ENCODE data around the gene ZNF497. TPM values are rescaled to one million over a fixed set of nuclear protein-coding genes. Genes with fewer than 3 reads are reported as not detected.

Gene ZNF497
- total and polyA plus RNA-seq, 2 of the 8 experiments (the other 6 are each of a cell fraction or from before 2014, with no cell fraction given): 0.93 to 1.4 TPM

- H3K56ac ChIP-seq (replicated peaks; ENCODE audit: insufficient read length, low read depth, low read length): no peak overlapping the region
- no peak overlapping the region for H4K8ac ChIP-seq (ENCODE audit: extremely low read depth, insufficient read depth, low read length)
- no peaks in the 10 kb centered on the region; the same call in 1 of the 2 replicates for H3K79me1 ChIP-seq (ENCODE audit: low read depth, low read length)
- no peak for DNase-seq (ENCODE audit: low read depth in 1 of 2, low spot score in 2 of 2)
- no peak for TF ChIP-seq SP2 (IDR thresholded peaks at IDR 0.05; ENCODE audit: low read length)
- TF ChIP-seq KDM4A (IDR thresholded peaks at IDR 0.05; ENCODE audit: low read depth, low read length, severe bottlenecking): no peak
- no peak for TF ChIP-seq ATF2 (IDR thresholded peaks at IDR 0.05; ENCODE audit: low read length)
- H4K5ac ChIP-seq (ENCODE audit: insufficient read length, low read depth, low read length): no peak overlapping the region
- peaks cover 12% of the 10 kb centered on the region for H3K23me2 ChIP-seq (ENCODE audit: low read depth, low read length)
- no peak overlapping the region for H3K9ac ChIP-seq (replicated peaks in 1 of 4; ENCODE audit: extremely low read depth in 1 of 4, low read depth in 3 of 4, low read length in 3 of 4)
- no peak overlapping the region for H3K4ac ChIP-seq (replicated peaks; ENCODE audit: insufficient read length, low read depth, low read length)
- H3K36me3 ChIP-seq (ENCODE audit: control insufficient read depth in 2 of 4, insufficient read depth in 4 of 4, low read length in 3 of 4): peaks cover 0 to under 1% (median under 1%) of the 10 kb centered on the region in 4 experiments; a peak in 3 of 8 replicates
- H4K20me1 ChIP-seq (replicated peaks in 1 of 2; ENCODE audit: control insufficient read depth in 1 of 2, insufficient read depth in 2 of 2, low read length in 2 of 2): peaks cover 0 to 3% of the 10 kb centered on the region in 2 experiments
- H2BK20ac ChIP-seq (ENCODE audit: low read length): no peak overlapping the region
- no peak overlapping the region for H2AK5ac ChIP-seq (ENCODE audit: low read depth, low read length)
- H2AFZ ChIP-seq (ENCODE audit: low read length): no peak overlapping the region
- 100% methylated on average over 1 of the region's 3 CpGs; no CpG with 5 or more reads in 1 of the 2 experiments for WGBS, 2 experiments (ENCODE audit: extremely low coverage in 1 of 2, insufficient coverage in 1 of 2, insufficient read length in 1 of 2, insufficient replicate concordance in 2 of 2, low coverage in 1 of 2, low lambda C conversion rate in 2 of 2, missing lambda C conversion rate in 1 of 2)
- no peak overlapping the region for H4K91ac ChIP-seq (replicated peaks; ENCODE audit: insufficient read length, low read length)
- no peak overlapping the region for H3K14ac ChIP-seq (ENCODE audit: insufficient read length)
- no peak overlapping the region for H3K27ac ChIP-seq (ENCODE audit: low read depth, low read length)
- no peaks in the 10 kb centered on the region for H3K9me3 ChIP-seq (ENCODE audit: insufficient read depth in 2 of 2, low read depth in 1 of 2, low read length in 1 of 2)
- H2BK12ac ChIP-seq (ENCODE audit: low read depth, low read length): no peak overlapping the region
- CTCF ChIA-PET (ENCODE audit: partially characterized antibody): interaction anchor here (1.7 to 2.8 kb wide), 2 partner anchors 38 to 120 kb away, joined by 4 to 7 read pairs; partner anchors contain the start of genes ZBTB45 and ZNF497
- no peak overlapping the region for H3K18ac ChIP-seq (ENCODE audit: extremely low read depth, low read length)
- H3K27me3 ChIP-seq (replicated peaks in 1 of 4; ENCODE audit: control insufficient read depth in 3 of 4, extremely low read depth in 1 of 4, insufficient read depth in 3 of 4, low read length in 3 of 4): peaks cover 3 to 17% (median 11%) of the 10 kb centered on the region in 4 experiments; a peak in 6 of 7 replicates
- H3K4me1 ChIP-seq (replicated peaks in 1 of 4; ENCODE audit: control insufficient read depth in 3 of 4, insufficient read depth in 4 of 4, low read length in 3 of 4): peaks cover 0 to 27% (median 17%) of the 10 kb centered on the region in 4 experiments; a peak in 5 of 7 replicates
- no peak overlapping the region for H3K23ac ChIP-seq (ENCODE audit: insufficient read length)
- no peak overlapping the region for H2BK120ac ChIP-seq (replicated peaks; ENCODE audit: low read depth, low read length)
- FAIRE-seq: no peak
- POLR2A ChIA-PET (ENCODE audit: partially characterized antibody): interaction anchor here (0.8 to 7.2 kb wide), 5 partner anchors 9 to 120 kb away, joined by 3 to 78 read pairs (median 5); partner anchors contain the start of genes RPS5, ZNF584 and ZNF837
- no peaks in the 10 kb centered on the region for H3K79me2 ChIP-seq (ENCODE audit: control insufficient read depth in 1 of 2, insufficient read depth in 2 of 2, low read length in 2 of 2)
- H3K4me2 ChIP-seq (ENCODE audit: insufficient read depth in 1 of 2, low read depth in 2 of 2, low read length in 2 of 2): peak overlapping the region in 1 of 2 experiments; percentile 50; a peak in 1 of 4 replicates
- no peak overlapping the region for H2BK15ac ChIP-seq (ENCODE audit: low read length)
- no peak overlapping the region for H2BK5ac ChIP-seq (ENCODE audit: low read depth, low read length)
- H3K4me3 ChIP-seq (ENCODE audit: extremely low read depth in 1 of 4, insufficient read depth in 2 of 4, low read depth in 3 of 4, low read length in 4 of 4): no peak overlapping the region
Measured at GRCh38 chr19:58399903-58400302, 37.4 kb upstream of the ZNF497 start.

Measured in H1 (cell line).